ENCODE results near the gene THBS3. TPM values are rescaled to one million over a fixed set of nuclear protein-coding genes. Genes with fewer than 3 reads are reported as not detected.
"Not testable (repeated sequence)": the region's sequence is repeated elsewhere in the genome, so short reads cannot be mapped to it uniquely, and the experiment has no call there.

THBS3 gene
- total RNA-seq, 2 donors from 2014 or later: 10.9 to 11.2 TPM

GRCh38 chr1:155247667-155248553 is 40.2 kb upstream of the THBS3 start:
- H3K27ac ChIP-seq: no peak overlapping the region
- no peak overlapping the region for H3K4me3 ChIP-seq
- no peak for DNase-seq (ENCODE audit: low spot score)
- H3K27me3 ChIP-seq: no peaks in the 10 kb centered on the region
- H3K36me3 ChIP-seq: peaks cover 9% of the 10 kb centered on the region
- TF ChIP-seq CTCF (IDR thresholded peaks at IDR 0.05): no peak
- peaks cover 3 to 28% of the 10 kb centered on the region in 2 donors for H3K4me1 ChIP-seq
- no peaks in the 10 kb centered on the region for H3K9me3 ChIP-seq

GRCh38 chr1:155246796-155247195 is 39.1 kb upstream of the THBS3 start:
- H3K27me3 ChIP-seq; DNase-seq (ENCODE audit: low spot score); H3K27ac ChIP-seq; H3K36me3 ChIP-seq; H3K4me3 ChIP-seq; H3K9me3 ChIP-seq: not testable (repeated sequence)
- peaks cover 3 to 30% of the 10 kb centered on the region in 2 donors for H3K4me1 ChIP-seq

GRCh38 chr1:155245163-155245524 is 37.4 kb upstream of the THBS3 start:
- Histone ChIP-seq H3K4me1 (peaks cover 3 to 26% of the 10 kb centered on the region in 2 donors), H3K27me3 (no peaks in the 10 kb centered on the region), H3K4me3 (peak overlapping the region; percentile 58 to 63), H3K27ac (peak overlapping the region; percentile 89 to 92), H3K9me3 (no peaks in the 10 kb centered on the region), H3K36me3 (peaks cover 9% of the 10 kb centered on the region)
- no peak for TF ChIP-seq CTCF (IDR thresholded peaks at IDR 0.05)
- DNase-seq (ENCODE audit: low spot score): no peak

GRCh38 chr1:155244368-155245162 is 36.9 kb upstream of the THBS3 start:
- Histone ChIP-seq H3K4me3 (peak overlapping the region; percentile 58 to 63), H3K9me3 (no peaks in the 10 kb centered on the region), H3K27ac (peak overlapping the region; percentile 89 to 92), H3K27me3 (no peaks in the 10 kb centered on the region), H3K36me3 (peaks cover 9% of the 10 kb centered on the region), H3K4me1 (peaks cover 3 to 26% of the 10 kb centered on the region in 2 donors)
- DNase-seq (ENCODE audit: low spot score): peak; percentile 99
- peak; percentile 44 to 100 for TF ChIP-seq CTCF (IDR thresholded peaks at IDR 0.05)

- Histone ChIP-seq H3K27me3 (no peaks in the 10 kb centered on the region), H3K9me3 (no peaks in the 10 kb centered on the region), H3K27ac (peak overlapping the region; percentile 89 to 92), H3K4me1 (peaks cover 3 to 26% of the 10 kb centered on the region in 2 donors), H3K4me3 (peak overlapping the region in 1 of 2 donors; percentile 63), H3K36me3 (peaks cover 5% of the 10 kb centered on the region)
- TF ChIP-seq CTCF (IDR thresholded peaks at IDR 0.05): no peak
- DNase-seq (ENCODE audit: low spot score): no peak
Observed at GRCh38 chr1:155242805-155243358, 35.2 kb upstream of the THBS3 start.

- TF ChIP-seq CTCF (IDR thresholded peaks at IDR 0.05): no peak
- Histone ChIP-seq H3K9me3 (no peaks in the 10 kb centered on the region), H3K4me1 (peaks cover 3 to 26% of the 10 kb centered on the region in 2 donors), H3K27me3 (no peaks in the 10 kb centered on the region), H3K36me3 (peaks cover 3% of the 10 kb centered on the region), H3K27ac (peak overlapping the region in 1 of 2 donors; percentile 12), H3K4me3 (no peak overlapping the region)
- DNase-seq (ENCODE audit: low spot score): no peak
Observed at GRCh38 chr1:155241841-155242264, 34.2 kb upstream of the THBS3 start.
